A549 (cell line): ENCODE measurements around the gene CXCL6. TPM values are rescaled to one million over a fixed set of nuclear protein-coding genes. Genes with fewer than 3 reads are reported as not detected.

Source experiments
- ATAC-seq, 2 experiments: fragments of 200-7000 bp in 1 of 2; fragments of >200 bp in 1 of 2; cut with Nextera tagmentation in 1 of 2; cut with Tn5 transposase in 1 of 2; 3 replicates each; pipeline versions ENCODE4 v1.8.0 to v1.9.1; 2018 to 2020; ENCODE audit warnings: mild to moderate bottlenecking in 1 of 2, moderate library complexity in 1 of 2
- CTCF ChIA-PET: fragments of 300-600 bp; sonication (Branson Sonifier 250); formaldehyde crosslinking; extraction: SDS; loops from one replicate; lab custom pipeline; 2021; ENCODE audit warnings: antibody characterized with exemption, inconsistent platforms; lab: Yijun Ruan, JAX
- POLR2A ChIA-PET: fragments of 350-600 bp; formaldehyde crosslinking; extraction: SDS; loops from one replicate; lab custom pipeline; 2021; ENCODE audit warnings: antibody characterized with exemption, inconsistent platforms; lab: Yijun Ruan, JAX
- DNase-seq, 2 experiments: peaks; one replicate each; pipeline versions ENCODE4 v3.0.0 to v3.0.0-alpha.2; 2011 to 2016; ENCODE audit warnings: low read depth in 1 of 2, low spot score in 1 of 2
- FAIRE-seq: peaks from 2 replicates; lab custom pipeline; 2011; peaks lifted over from hg19 to GRCh38; lab: Jason Lieb, UNC
- H3K27ac ChIP-seq, 2 experiments: fragments of >200 bp; sonication (Bioruptor Twin); formaldehyde crosslinking; 3 replicates each; pipeline ENCODE4 v1.5.1; 2016 to 2017
- H3K4me1 ChIP-seq: fragments of >200 bp; sonication (Bioruptor Twin); formaldehyde crosslinking; 3 replicates; pipeline ENCODE4 v1.6.1; 2016
- H3K4me2 ChIP-seq: fragments of >200 bp; sonication (Bioruptor Twin); formaldehyde crosslinking; 3 replicates; pipeline ENCODE4 v1.6.1; 2016
- H3K4me3 ChIP-seq: fragments of >200 bp; sonication (Bioruptor Twin); formaldehyde crosslinking; 3 replicates; pipeline ENCODE4 v1.5.1; 2016
- H3K9me3 ChIP-seq: fragments of >200 bp; sonication (Bioruptor Twin); formaldehyde crosslinking; 3 replicates; pipeline ENCODE4 v1.6.1; 2016
- BHLHE40 ChIP-seq: IDR thresholded peaks from 2 replicates; pipeline ENCODE4 v1.6.1; 2012; ENCODE audit warnings: low read depth, low read length, inconsistent platforms
- CEBPB ChIP-seq, 2 experiments: fragments of >200 bp in 1 of 2; sonication (Bioruptor Twin) in 1 of 2; formaldehyde crosslinking in 1 of 2; IDR thresholded peaks; 2 replicates each; pipeline ENCODE4 v1.6.1; 2012 to 2016
- E2F6 ChIP-seq: IDR thresholded peaks from 2 replicates; pipeline ENCODE4 v1.6.1; 2012; ENCODE audit warnings: low read depth, borderline replicate concordance
- EHMT2 ChIP-seq: fragments of 200-600 bp; sonication (generic); IDR thresholded peaks from 2 replicates; pipeline ENCODE4 v1.6.1; 2016; ENCODE audit warnings: antibody characterized with exemption, low read depth, mild to moderate bottlenecking, moderate library complexity
- EP300 ChIP-seq, 2 experiments: fragments of >200 bp; sonication (Bioruptor Twin); formaldehyde crosslinking; IDR thresholded peaks; 2 replicates in 1 of 2; 3 replicates in 1 of 2; pipeline ENCODE4 v1.6.1; 2016 to 2017
- HEYL ChIP-seq: fragments of 250-450 bp; sonication (Bioruptor Pico); IDR thresholded peaks from 2 replicates; pipeline ENCODE4 v1.8.0; 2021; ENCODE audit warnings: mild to moderate bottlenecking, moderate library complexity
- HOXA7 ChIP-seq: fragments of 250-450 bp; sonication (Bioruptor Pico); IDR thresholded peaks from 2 replicates; pipeline ENCODE4 v1.5.0; 2020; ENCODE audit warnings: mild to moderate bottlenecking, moderate library complexity
- JUN ChIP-seq, 2 experiments: fragments of >200 bp; sonication (Bioruptor Twin); formaldehyde crosslinking; IDR thresholded peaks; 2 replicates in 1 of 2; 3 replicates in 1 of 2; pipeline ENCODE4 v1.6.1; 2016 to 2017
- JUNB ChIP-seq: fragments of >200 bp; sonication (Bioruptor Twin); formaldehyde crosslinking; IDR thresholded peaks from 2 replicates; pipeline ENCODE4 v1.6.1; 2016
- NR3C1 ChIP-seq: fragments of >200 bp; sonication (Bioruptor Twin); formaldehyde crosslinking; IDR thresholded peaks from 3 replicates; pipeline ENCODE4 v1.6.1; 2017
- POLR2A ChIP-seq: IDR thresholded peaks from 2 replicates; pipeline ENCODE4 v1.6.1; 2012; ENCODE audit warnings: mild to moderate bottlenecking, low read length
- TFCP2L1 ChIP-seq: fragments of 250-450 bp; sonication (Bioruptor Pico); IDR thresholded peaks from 2 replicates; pipeline ENCODE4 v1.5.0; 2021; ENCODE audit warnings: mild to moderate bottlenecking
- ZFP36 ChIP-seq: fragments of 450-650 bp; IDR thresholded peaks from 2 replicates; pipeline ENCODE4 v1.6.1; 2014; ENCODE audit warnings: borderline replicate concordance; ENCODE audit not compliant: partially characterized antibody
- WGBS: methylation state at CpG from one replicate; pipeline ENCODE4 v1.1.6; 2017; ENCODE audit errors: missing lambda C conversion rate; 5-methylcytosine and 5-hydroxymethylcytosine counted together
- polyA plus RNA-seq, 4 experiments: library from polyadenylated mRNA; depleted of rRNA in 3 of 4; stranded (reverse); fragments of >200 nt; fragmentation: RNase III in 1 of 4; extraction: RNeasy Plus Mini Kit Qiagen cat#74134 plus additional on column Dnase treatment in 1 of 4; gene quantifications; 2 replicates in 3 of 4; 3 replicates in 1 of 4; pipeline ENCODE4 v1.2.3, GENCODE V29; 2011 to 2017

Gene CXCL6
- polyA plus RNA-seq, 2 of the 4 experiments (the other 2 are of a cell fraction): 0.06 TPM; not detected in 1

GRCh38 chr4:73869130-73870055 is 32.9 kb downstream of the CXCL6 start, which contains the start of gene CXCL1:
TSS of gene CXCL1 (plus strand) at chr4:73869393. CDS start at chr4:73869471, 78 bp downstream.
- FAIRE-seq (no peak), ATAC-seq (peak; percentile 75 to 82), DNase-seq (peak; percentile 19 to 37)
- no peaks in the 10 kb centered on the region for H3K9me3 ChIP-seq
- WGBS: 6% methylated on average over 13 of the region's 61 CpGs
- peak within 1 kb of the TSS; percentile 96 to 97 for H3K27ac ChIP-seq
- CTCF ChIA-PET: interaction anchor here (0.6 to 2.0 kb wide), 6 partner anchors 10 to 142 kb away, joined by 3 to 5 read pairs (median 4); no protein-coding TSS in a partner anchor
- H3K4me2 ChIP-seq: peak within 1 kb of the TSS; percentile 92
- POLR2A ChIA-PET: interaction anchor here (1.0 to 1.9 kb wide), 8 partner anchors 13 to 240 kb away, joined by 3 to 8 read pairs (median 3); partner anchors contain the start of genes CXCL2, CXCL3, CXCL5 and CXCL8
- no peak for TF ChIP-seq EHMT2
- peak; percentile 22; the same call in 1 of the 2 replicates for TF ChIP-seq POLR2A
- peak in 1 of 2 experiments; percentile 62; a peak in 2 of 5 replicates for TF ChIP-seq JUN (IDR thresholded peaks at IDR 0.05)
- H3K4me1 ChIP-seq: peaks cover 35% of the 10 kb centered on the region; the same call in 2 of the 3 replicates
- H3K4me3 ChIP-seq: peak within 1 kb of the TSS; percentile 91

GRCh38 chr4:73870260-73870659 is 33.8 kb downstream of the CXCL6 start:
- peak overlapping the region; percentile 91 for H3K4me3 ChIP-seq
- DNase-seq (peak; percentile 8 to 48), FAIRE-seq (no peak), ATAC-seq (peak in 1 of 2 experiments; percentile 30; a peak in 3 of 6 replicates)
- ChIA-PET POLR2A (interaction anchor here (0.6 to 1.3 kb wide), 2 partner anchors 145 to 229 kb away, joined by 3 read pairs; partner anchors contain the start of gene CXCL2), CTCF (interaction anchor here (0.6 to 2.0 kb wide), 2 partner anchors 9 to 143 kb away, joined by 3 to 5 read pairs; no protein-coding TSS in a partner anchor)
- peak overlapping the region; percentile 92 for H3K4me2 ChIP-seq
- H3K27ac ChIP-seq: peak overlapping the region; percentile 96 to 97
- 12% methylated on average over 3 of the region's 3 CpGs for WGBS
- no peak for TF ChIP-seq HEYL (CRISPR knock-in tag)
- peak; percentile 82 to 84 for TF ChIP-seq CEBPB (IDR thresholded peaks at IDR 0.05)
- 0 out of 3 replicates have a peak, but pooled peaks cover 4% of the 10 kb centered on the region for H3K9me3 ChIP-seq
- H3K4me1 ChIP-seq: peaks cover 35% of the 10 kb centered on the region; the same call in 2 of the 3 replicates

- 86% methylated on average over 1 of the region's 1 CpG for WGBS
- ATAC-seq: no peak
- TF ChIP-seq ZFP36 (no peak), HOXA7 (no peak), TFCP2L1 (no peak), E2F6 (no peak)
- TF ChIP-seq, all 56 proteins: peak for 0
- FAIRE-seq (peak; percentile 13), DNase-seq (no peak)
- H3K9me3 ChIP-seq: 0 out of 3 replicates have a peak, but pooled peaks cover 4% of the 10 kb centered on the region
- H3K4me1 ChIP-seq: peaks cover 35% of the 10 kb centered on the region; the same call in 2 of the 3 replicates
- ChIA-PET CTCF (no interaction called here), POLR2A (interaction anchor here (0.6 to 1.3 kb wide), 2 partner anchors 145 to 229 kb away, joined by 3 read pairs; partner anchors contain the start of gene CXCL2)
- peak overlapping the region; percentile 92 for H3K4me2 ChIP-seq
- peak overlapping the region; percentile 91 for H3K4me3 ChIP-seq
- peak overlapping the region; percentile 96 to 97 for H3K27ac ChIP-seq
Observed at GRCh38 chr4:73870768-73871167, 34.3 kb downstream of the CXCL6 start.

GRCh38 chr4:73871511-73872310 is 35.2 kb downstream of the CXCL6 start:
- Histone ChIP-seq H3K4me2 (peak overlapping the region; percentile 92), H3K4me3 (peak overlapping the region; percentile 91; the same call in 2 of the 3 replicates)
- TF ChIP-seq BHLHE40 (no peak), JUNB (no peak), EHMT2 (no peak), EP300 (IDR thresholded peaks at IDR 0.05) (no peak), NR3C1 (no peak)
- TF ChIP-seq, all 56 proteins: peak for 0
- ATAC-seq (no peak), FAIRE-seq (no peak), DNase-seq (no peak)
- Histone ChIP-seq H3K27ac (peak overlapping the region; percentile 43 to 96; a peak in 3 of 6 replicates), H3K9me3 (0 out of 3 replicates have a peak, but pooled peaks cover 4% of the 10 kb centered on the region), H3K4me1 (peaks cover 28% of the 10 kb centered on the region; the same call in 2 of the 3 replicates)
- ChIA-PET POLR2A (no interaction called here), CTCF (no interaction called here)
- 82% methylated on average over 6 of the region's 6 CpGs for WGBS
